Natural killer cell (primary cell): ENCODE data around the gene ST6GALNAC3. TPM values are rescaled to one million over a fixed set of nuclear protein-coding genes. Genes with fewer than 3 reads are reported as not detected.
A peak's percentile ranks its signal among the peaks of the same experiment; 100 is the strongest.

Experiments used
- ATAC-seq, 3 donors: fragments of 150-1000 bp in 2 of 3; fragments of 200-7000 bp in 1 of 3; cut with Tn5 transposase; 1 replicate in 1 of 3; 2 replicates in 2 of 3; pipeline ENCODE4 v1.10.0; 2021; ENCODE audit warnings: mild to moderate bottlenecking in 2 of 3, moderate library complexity in 2 of 3
- DNase-seq, 2 donors: peaks; one replicate each; pipeline versions ENCODE4 v3.0.0 to v3.0.0-alpha.2; 2013 to 2021; ENCODE audit warnings: mixed read lengths in 1 of 2
- H3K27ac ChIP-seq: one replicate; pipeline ENCODE4 v1.5.1; 2013; ENCODE audit warnings: mild to moderate bottlenecking, low read length
- H3K27me3 ChIP-seq: one replicate; pipeline ENCODE4 v1.6.1; 2013; ENCODE audit warnings: low read length; ENCODE audit not compliant: control insufficient read depth, insufficient read depth
- H3K36me3 ChIP-seq: one replicate; pipeline ENCODE4 v1.6.1; 2013; ENCODE audit warnings: low read length; ENCODE audit not compliant: control insufficient read depth, insufficient read depth
- H3K4me1 ChIP-seq: one replicate; pipeline ENCODE4 v1.6.1; 2013; ENCODE audit warnings: low read length; ENCODE audit not compliant: control insufficient read depth, insufficient read depth
- H3K4me3 ChIP-seq: one replicate; pipeline ENCODE4 v1.5.1; 2013; ENCODE audit warnings: low read length
- H3K9me3 ChIP-seq: one replicate; pipeline ENCODE4 v1.6.1; 2013; ENCODE audit warnings: low read length; ENCODE audit not compliant: control insufficient read depth, insufficient read depth
- H3K27ac Mint-ChIP-seq, 2 donors: one replicate each; pipeline ENCODE4 v1.8.0; 2022; ENCODE audit warnings: mild to moderate bottlenecking in 2 of 2, mixed read lengths in 2 of 2, moderate library complexity in 1 of 2
- H3K27me3 Mint-ChIP-seq, 2 donors: one replicate each; pipeline ENCODE4 v1.8.0; 2022; ENCODE audit warnings: low read depth in 2 of 2, mixed read lengths in 2 of 2
- H3K36me3 Mint-ChIP-seq: one replicate; pipeline ENCODE4 v1.8.0; 2022; ENCODE audit warnings: mixed read lengths
- H3K4me1 Mint-ChIP-seq, 2 donors: one replicate each; pipeline ENCODE4 v1.8.0; 2022; ENCODE audit warnings: mixed read lengths in 2 of 2
- H3K4me3 Mint-ChIP-seq: one replicate; pipeline ENCODE4 v1.8.0; 2022; ENCODE audit warnings: mild to moderate bottlenecking, moderate library complexity, mixed read lengths
- H3K9me3 Mint-ChIP-seq, 2 donors: one replicate each; pipeline ENCODE4 v1.8.0; 2022; ENCODE audit warnings: mixed read lengths in 2 of 2
- CTCF ChIP-seq: fragments of 200-600 bp; IDR thresholded peaks from one replicate; pipeline ENCODE4 v1.8.0; 2022; ENCODE audit warnings: antibody characterized with exemption
- WGBS: methylation state at CpG from one replicate; pipeline ENCODE4 v1.1.7; 2013; ENCODE audit warnings: missing lambda C conversion rate; ENCODE audit not compliant: insufficient coverage; 5-methylcytosine and 5-hydroxymethylcytosine counted together
- intact Hi-C: fragments of 100-400 bp; cut with micrococcal nuclease; formaldehyde crosslinking; loops from one replicate; pipeline ENCODE4 v1.14.2; 2022
- total RNA-seq, 4 donors: library from RNA; stranded (reverse); fragments of 120-200 nt in 1 of 4; gene quantifications; one replicate each; pipeline versions ENCODE4 v1.2.3 to v1.2.4, GENCODE V29; 2013 to 2022

ST6GALNAC3 gene
- total RNA-seq, 3 donors from 2014 or later (not counting 1 experiment from before 2014, with no cell fraction given): not detected

- Histone ChIP-seq H3K36me3 (no peaks in the 10 kb centered on the region), H3K27me3 (no peaks in the 10 kb centered on the region), H3K4me3 (no peak overlapping the region), H3K4me1 (peaks cover 9% of the 10 kb centered on the region), H3K27ac (no peak overlapping the region), H3K9me3 (no peaks in the 10 kb centered on the region)
- ATAC-seq (no peak), DNase-seq (no peak)
- H3K4me3 Mint-ChIP-seq: no peak overlapping the region
- no peak for TF ChIP-seq CTCF
- peaks cover 15 to 22% of the 10 kb centered on the region in 2 donors for H3K4me1 Mint-ChIP-seq
- H3K27me3 Mint-ChIP-seq: no peaks in the 10 kb centered on the region
- H3K9me3 Mint-ChIP-seq: no peaks in the 10 kb centered on the region
- H3K36me3 Mint-ChIP-seq: no peaks in the 10 kb centered on the region
- intact Hi-C loops: no loop called here
- 89% methylated on average over 4 of the region's 4 CpGs for WGBS
- H3K27ac Mint-ChIP-seq: no peak overlapping the region
These were observed 82.4 kb downstream of the ST6GALNAC3 start for GRCh38 chr1:76156987-76157386.

- peaks cover 15 to 22% of the 10 kb centered on the region in 2 donors for H3K4me1 Mint-ChIP-seq
- H3K4me3 ChIP-seq: no peak overlapping the region
- DNase-seq (no peak), ATAC-seq (no peak)
- no peaks in the 10 kb centered on the region for H3K9me3 Mint-ChIP-seq
- no peaks in the 10 kb centered on the region for H3K27me3 Mint-ChIP-seq
- no peaks in the 10 kb centered on the region for H3K9me3 ChIP-seq
- no peak overlapping the region for H3K4me3 Mint-ChIP-seq
- WGBS: 96% methylated on average over 3 of the region's 4 CpGs
- no peak for TF ChIP-seq CTCF
- no peaks in the 10 kb centered on the region for H3K36me3 Mint-ChIP-seq
- H3K27ac ChIP-seq: no peak overlapping the region
- intact Hi-C loops: no loop called here
- H3K27ac Mint-ChIP-seq: no peak overlapping the region
- peaks cover 9% of the 10 kb centered on the region for H3K4me1 ChIP-seq
- no peaks in the 10 kb centered on the region for H3K27me3 ChIP-seq
- H3K36me3 ChIP-seq: no peaks in the 10 kb centered on the region
These were observed 83.6 kb downstream of the ST6GALNAC3 start for GRCh38 chr1:76158126-76158525.

- no peak overlapping the region for H3K4me3 Mint-ChIP-seq
These were observed 85.7 kb downstream of the ST6GALNAC3 start for GRCh38 chr1:76160225-76160624.

More at GRCh38 chr1:76160225-76160624, 85.7 kb downstream of the ST6GALNAC3 start:
- no peak overlapping the region for H3K27ac ChIP-seq
- H3K9me3 Mint-ChIP-seq: no peaks in the 10 kb centered on the region
- no peak for TF ChIP-seq CTCF
- H3K27me3 Mint-ChIP-seq: no peaks in the 10 kb centered on the region
- no peaks in the 10 kb centered on the region for H3K27me3 ChIP-seq
- intact Hi-C loops: no loop called here
- no peak overlapping the region for H3K27ac Mint-ChIP-seq
- 48% methylated on average over 4 of the region's 4 CpGs for WGBS
- H3K4me3 ChIP-seq: no peak overlapping the region
- DNase-seq (peak in 1 of 2 donors; percentile 10), ATAC-seq (no peak)
- no peaks in the 10 kb centered on the region for H3K36me3 Mint-ChIP-seq
- H3K9me3 ChIP-seq: no peaks in the 10 kb centered on the region
- H3K4me1 ChIP-seq: peaks cover under 1% of the 10 kb centered on the region
- H3K4me1 Mint-ChIP-seq: peaks cover 0 to 9% of the 10 kb centered on the region in 2 donors
- no peaks in the 10 kb centered on the region for H3K36me3 ChIP-seq
